SU-DHL-6 (cell line): ENCODE results near the gene PROX2.

ENCODE experiments used
- H2AFZ ChIP-seq: fragments of 200-600 bp; sonication (generic); 2 replicates; pipeline ENCODE4 v1.6.1; 2014; ENCODE audit warnings: low read depth, mild to moderate bottlenecking, moderate library complexity, mixed read lengths, antibody characterized with exemption, low read length; ENCODE audit not compliant: severe bottlenecking
- H3F3A ChIP-seq: fragments of 200-600 bp; shearing (Covaris generic); 2 replicates; pipeline ENCODE4 v1.6.0; 2016; ENCODE audit warnings: antibody characterized with exemption, mild to moderate bottlenecking; ENCODE audit not compliant: insufficient read depth
- H3K27ac ChIP-seq: fragments of 200-600 bp; sonication (generic); 2 replicates; pipeline ENCODE4 v1.5.1; 2016; ENCODE audit warnings: low read depth, mild to moderate bottlenecking, low read length, moderate library complexity, mixed read lengths
- H3K27me3 ChIP-seq: fragments of 200-600 bp; sonication (generic), shearing (Covaris generic); 2 replicates; pipeline ENCODE4 v1.6.0; 2014; ENCODE audit warnings: mild to moderate bottlenecking, low read length
- H3K36me3 ChIP-seq: fragments of 200-600 bp; sonication (generic); 2 replicates; pipeline ENCODE4 v1.6.1; 2014; ENCODE audit warnings: mild to moderate bottlenecking, low read length, mixed read lengths
- H3K4me2 ChIP-seq: fragments of 300-600, 200-600 bp; shearing (Covaris generic), sonication (generic); 2 replicates; pipeline ENCODE4 v1.6.0; 2014; ENCODE audit warnings: low read length, low read depth, mild to moderate bottlenecking; ENCODE audit not compliant: poor library complexity, severe bottlenecking
- H3K4me3 ChIP-seq: fragments of 200-600 bp; sonication (generic); 2 replicates; pipeline ENCODE4 v1.5.1; 2014; ENCODE audit warnings: antibody characterized with exemption, low read length, mild to moderate bottlenecking, mixed read lengths; ENCODE audit not compliant: insufficient read depth, poor library complexity, severe bottlenecking
- H3K79me2 ChIP-seq: fragments of 200-600 bp; sonication (generic); 2 replicates; pipeline ENCODE4 v1.6.1; 2014; ENCODE audit warnings: mild to moderate bottlenecking, low read length, moderate library complexity; ENCODE audit not compliant: insufficient read depth
- H3K9ac ChIP-seq: fragments of 200-600 bp; sonication (generic); 2 replicates; pipeline ENCODE4 v1.7.0; 2014; ENCODE audit warnings: mild to moderate bottlenecking, low read length
- H3K9me2 ChIP-seq: fragments of 200-600 bp; sonication (generic); replicated peaks from 2 replicates; pipeline ENCODE4 v1.6.1; 2014; ENCODE audit warnings: low read length; ENCODE audit not compliant: insufficient read depth
- H3K9me3 ChIP-seq: fragments of 200-600 bp; sonication (generic); 2 replicates; pipeline ENCODE4 v1.6.1; 2014; ENCODE audit warnings: low read length, mixed read lengths; ENCODE audit not compliant: insufficient read depth
- H4K20me1 ChIP-seq: fragments of 200-600 bp; sonication (generic); 2 replicates; pipeline ENCODE4 v1.6.1; 2014; ENCODE audit warnings: low read depth, mild to moderate bottlenecking, antibody characterized with exemption, low read length, moderate library complexity, mixed read lengths
- CTCF ChIP-seq: fragments of 200-600 bp; sonication (generic); IDR thresholded peaks from one replicate; pipeline ENCODE4 v1.5.1; 2017; ENCODE audit warnings: antibody characterized with exemption, mild to moderate bottlenecking, low read length, moderate library complexity; ENCODE audit not compliant: insufficient read depth, poor library complexity, severe bottlenecking
- EZH2phosphoT487 ChIP-seq: fragments of 200-600 bp; sonication (generic), shearing (Covaris generic); conservative IDR thresholded peaks from 2 replicates; pipeline ENCODE4 v1.6.1; 2018; ENCODE audit warnings: mild to moderate bottlenecking, antibody characterized with exemption, low read length, moderate library complexity, mixed read lengths

PROX2 gene

GRCh38 chr14:74892745-74893144 lies 16.8 kb upstream of the PROX2 start:
- no peak overlapping the region for H3K4me2 ChIP-seq
- H3K4me3 ChIP-seq = no peak overlapping the region
- TF ChIP-seq EZH2phosphoT487 (no peak), CTCF (no peak)
- peaks cover 46% of the 10 kb centered on the region for H3K36me3 ChIP-seq
- H3K9me2 ChIP-seq = no peaks in the 10 kb centered on the region
- H3K79me2 ChIP-seq = peaks cover 14% of the 10 kb centered on the region
- no peak overlapping the region for H2AFZ ChIP-seq
- H3F3A ChIP-seq = no peaks in the 10 kb centered on the region
- H4K20me1 ChIP-seq = no peaks in the 10 kb centered on the region; the same call in 1 of the 2 replicates
- no peak overlapping the region for H3K27ac ChIP-seq
- no peak overlapping the region for H3K9ac ChIP-seq
- H3K27me3 ChIP-seq = no peaks in the 10 kb centered on the region
- no peaks in the 10 kb centered on the region for H3K9me3 ChIP-seq

GRCh38 chr14:74891870-74892269 lies 15.9 kb upstream of the PROX2 start:
- H3K9me2 ChIP-seq = no peaks in the 10 kb centered on the region
- no peaks in the 10 kb centered on the region for H3K9me3 ChIP-seq
- no peak overlapping the region for H3K4me3 ChIP-seq
- H2AFZ ChIP-seq = no peak overlapping the region
- no peaks in the 10 kb centered on the region for H3K27me3 ChIP-seq
- no peak overlapping the region for H3K4me2 ChIP-seq
- H3K27ac ChIP-seq = no peak overlapping the region
- peaks cover 44% of the 10 kb centered on the region for H3K36me3 ChIP-seq
- no peaks in the 10 kb centered on the region; the same call in 1 of the 2 replicates for H4K20me1 ChIP-seq
- peaks cover 21% of the 10 kb centered on the region for H3K79me2 ChIP-seq
- no peaks in the 10 kb centered on the region; the same call in 1 of the 2 replicates for H3F3A ChIP-seq
- no peak overlapping the region for H3K9ac ChIP-seq
- TF ChIP-seq CTCF (no peak), EZH2phosphoT487 (no peak)

GRCh38 chr14:74890262-74890661 lies 14.3 kb upstream of the PROX2 start:
- H3K27ac ChIP-seq = no peak overlapping the region
- TF ChIP-seq CTCF (no peak), EZH2phosphoT487 (no peak)
- peaks cover 33% of the 10 kb centered on the region; the same call in 1 of the 2 replicates for H3K36me3 ChIP-seq
- no peaks in the 10 kb centered on the region for H3K27me3 ChIP-seq
- no peaks in the 10 kb centered on the region for H3K9me2 ChIP-seq
- no peaks in the 10 kb centered on the region; the same call in 1 of the 2 replicates for H4K20me1 ChIP-seq
- H3K9me3 ChIP-seq = no peaks in the 10 kb centered on the region
- H3K9ac ChIP-seq = no peak overlapping the region
- H3K4me3 ChIP-seq = no peak overlapping the region
- no peaks in the 10 kb centered on the region; the same call in 1 of the 2 replicates for H3F3A ChIP-seq
- no peak overlapping the region for H3K4me2 ChIP-seq
- no peak overlapping the region for H2AFZ ChIP-seq
- H3K79me2 ChIP-seq = peaks cover 37% of the 10 kb centered on the region
